HL-60/S4 treated with retinoic acid at 250 ng/mL for 4 days and 3 days (cell line): ENCODE measurements around the gene ZDBF2.
"Not testable (repeated sequence)": the region's sequence is repeated elsewhere in the genome, so short reads cannot be mapped to it uniquely, and the experiment has no call there.

Experiments
- in situ Hi-C: fragments of 300-500 bp; cut with MboI; formaldehyde crosslinking; loops from 2 replicates; pipeline ENCODE4 v1.7.0; 2022; ENCODE audit warnings: low sequenced_read_pairs

The ZDBF2 gene

GRCh38 chr2:206274434-206275311 is at the start of gene ZDBF2:
Gene ZDBF2, plus strand, starts transcription at chr2:206274663. Its CDS starts 7,187 bp downstream, at chr2:206281850.
- in situ Hi-C loops = no loop called here

- in situ Hi-C loops = no loop called here
These were observed 48.8 kb upstream of the ZDBF2 start for GRCh38 chr2:206225435-206226232.

- in situ Hi-C loops = not testable (repeated sequence)
These were observed 45.8 kb upstream of the ZDBF2 start for GRCh38 chr2:206228636-206229035.

GRCh38 chr2:206229642-206230041 is 44.8 kb upstream of the ZDBF2 start:
- in situ Hi-C loops = no loop called here

- in situ Hi-C loops = no loop called here
These were observed 44.3 kb upstream of the ZDBF2 start for GRCh38 chr2:206230060-206230762.

- in situ Hi-C loops = no loop called here
These were observed 42.7 kb upstream of the ZDBF2 start for GRCh38 chr2:206231669-206232286.

GRCh38 chr2:206232287-206233035 is 42.0 kb upstream of the ZDBF2 start:
- in situ Hi-C loops = no loop called here

- in situ Hi-C loops = no loop called here
These were observed 35.3 kb upstream of the ZDBF2 start for GRCh38 chr2:206239157-206239556.

GRCh38 chr2:206240327-206240726 is 34.1 kb upstream of the ZDBF2 start:
- in situ Hi-C loops = no loop called here

GRCh38 chr2:206241736-206242135 is 32.7 kb upstream of the ZDBF2 start:
- in situ Hi-C loops = no loop called here

- in situ Hi-C loops = no loop called here
These were observed 29.2 kb upstream of the ZDBF2 start for GRCh38 chr2:206245265-206245672.

GRCh38 chr2:206250041-206250897 is 24.2 kb upstream of the ZDBF2 start:
- in situ Hi-C loops = no loop called here

- in situ Hi-C loops = no loop called here
These were observed 21.2 kb upstream of the ZDBF2 start for GRCh38 chr2:206253125-206253776.

GRCh38 chr2:206253777-206254166 is 20.7 kb upstream of the ZDBF2 start:
- in situ Hi-C loops = no loop called here

- in situ Hi-C loops = no loop called here
These were observed 19.5 kb upstream of the ZDBF2 start for GRCh38 chr2:206255003-206255402.

- in situ Hi-C loops = no loop called here
These were observed 17.7 kb upstream of the ZDBF2 start for GRCh38 chr2:206256706-206257205.

- in situ Hi-C loops = no loop called here
These were observed 17.1 kb upstream of the ZDBF2 start for GRCh38 chr2:206257350-206257749.

- in situ Hi-C loops = no loop called here
These were observed 16.6 kb upstream of the ZDBF2 start for GRCh38 chr2:206257861-206258260.
